Measurements from ENCODE around the gene NTNG2. TPM values are rescaled to one million over a fixed set of nuclear protein-coding genes. Genes with fewer than 3 reads are reported as not detected.

NTNG2 gene
- total RNA-seq, 2 donors from 2014 or later, result 0.26 to 2.0 TPM

- H3K4me1 ChIP-seq, result no peaks in the 10 kb centered on the region
- no peak overlapping the region for H3K27ac ChIP-seq
- no peaks in the 10 kb centered on the region for H3K36me3 ChIP-seq (replicated peaks in 1 of 2; ENCODE audit: insufficient read depth in 1 of 2, low read depth in 2 of 2)
- no peak overlapping the region for H3K4me3 ChIP-seq
- no peaks in the 10 kb centered on the region for H3K27me3 ChIP-seq
- H3K9me3 ChIP-seq, result no peaks in the 10 kb centered on the region
- DNase-seq (no peak), ATAC-seq (no peak)
- TF ChIP-seq, protein P1, sequence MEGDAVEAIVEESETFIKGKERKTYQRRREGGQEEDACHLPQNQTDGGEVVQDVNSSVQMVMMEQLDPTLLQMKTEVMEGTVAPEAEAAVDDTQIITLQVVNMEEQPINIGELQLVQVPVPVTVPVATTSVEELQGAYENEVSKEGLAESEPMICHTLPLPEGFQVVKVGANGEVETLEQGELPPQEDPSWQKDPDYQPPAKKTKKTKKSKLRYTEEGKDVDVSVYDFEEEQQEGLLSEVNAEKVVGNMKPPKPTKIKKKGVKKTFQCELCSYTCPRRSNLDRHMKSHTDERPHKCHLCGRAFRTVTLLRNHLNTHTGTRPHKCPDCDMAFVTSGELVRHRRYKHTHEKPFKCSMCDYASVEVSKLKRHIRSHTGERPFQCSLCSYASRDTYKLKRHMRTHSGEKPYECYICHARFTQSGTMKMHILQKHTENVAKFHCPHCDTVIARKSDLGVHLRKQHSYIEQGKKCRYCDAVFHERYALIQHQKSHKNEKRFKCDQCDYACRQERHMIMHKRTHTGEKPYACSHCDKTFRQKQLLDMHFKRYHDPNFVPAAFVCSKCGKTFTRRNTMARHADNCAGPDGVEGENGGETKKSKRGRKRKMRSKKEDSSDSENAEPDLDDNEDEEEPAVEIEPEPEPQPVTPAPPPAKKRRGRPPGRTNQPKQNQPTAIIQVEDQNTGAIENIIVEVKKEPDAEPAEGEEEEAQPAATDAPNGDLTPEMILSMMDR (IDR thresholded peaks at IDR 0.05), result no peak
- TF ChIP-seq POLR2A (IDR thresholded peaks at IDR 0.05), result no peak
- intact Hi-C loops (cut with DNase I), result no loop called here
- 75 to 83% methylated on average over 16 to 34 of the region's 34 CpGs for WGBS, 2 donors
These were observed 64.9 kb downstream of the NTNG2 start for GRCh38 chr9:132226571-132227430.

GRCh38 chr9:132228062-132228461, 66.2 kb downstream of the NTNG2 start:
- Histone ChIP-seq H3K4me1 (no peaks in the 10 kb centered on the region), H3K9me3 (no peaks in the 10 kb centered on the region), H3K4me3 (no peak overlapping the region), H3K27me3 (no peaks in the 10 kb centered on the region), H3K36me3 (replicated peaks in 1 of 2; ENCODE audit: insufficient read depth in 1 of 2, low read depth in 2 of 2) (no peaks in the 10 kb centered on the region), H3K27ac (no peak overlapping the region)
- TF ChIP-seq, protein P1 (IDR thresholded peaks at IDR 0.05), result no peak
- no peak for TF ChIP-seq POLR2A (IDR thresholded peaks at IDR 0.05)
- 70 to 78% methylated on average over 11 to 12 of the region's 12 CpGs for WGBS, 2 donors
- intact Hi-C loops (cut with DNase I), result no loop called here
- DNase-seq, result no peak
- no peak for ATAC-seq

DNA sequence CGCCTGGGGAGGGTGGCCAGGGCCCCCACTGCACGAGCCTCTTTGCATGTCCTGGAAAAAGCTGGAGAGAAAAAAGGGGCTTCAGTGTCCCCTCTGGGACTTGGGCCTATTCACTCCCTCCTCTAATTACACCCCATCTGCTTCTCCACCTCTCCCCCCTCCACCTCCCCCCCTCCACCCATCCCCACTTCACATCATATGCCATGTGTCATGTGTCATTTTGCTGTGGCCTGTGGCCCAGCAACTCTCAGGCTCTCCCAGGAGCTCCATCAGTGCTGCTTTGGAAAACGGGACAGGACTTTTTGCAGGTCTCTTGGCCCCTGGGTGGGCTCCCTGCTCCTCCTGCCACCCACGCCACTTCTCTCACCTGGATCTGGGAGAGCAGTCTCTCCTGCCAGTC, 68.7 kb downstream of the NTNG2 start:
- 82 to 87% methylated on average over 3 to 4 of the region's 4 CpGs for WGBS, 2 donors
- Histone ChIP-seq H3K27ac (no peak overlapping the region), H3K36me3 (replicated peaks in 1 of 2; ENCODE audit: insufficient read depth in 1 of 2, low read depth in 2 of 2) (no peaks in the 10 kb centered on the region), H3K9me3 (no peaks in the 10 kb centered on the region), H3K4me1 (no peaks in the 10 kb centered on the region), H3K4me3 (no peak overlapping the region), H3K27me3 (no peaks in the 10 kb centered on the region)
- ATAC-seq, result no peak
- TF ChIP-seq POLR2A (IDR thresholded peaks at IDR 0.05), result no peak
- TF ChIP-seq, protein P1 (IDR thresholded peaks at IDR 0.05), result no peak
- intact Hi-C loops (cut with DNase I), result loop anchor here (5.0 to 10.0 kb wide), 3 partner anchors 58 to 386 kb away; no protein-coding TSS in a partner anchor
- DNase-seq, result no peak

DNA sequence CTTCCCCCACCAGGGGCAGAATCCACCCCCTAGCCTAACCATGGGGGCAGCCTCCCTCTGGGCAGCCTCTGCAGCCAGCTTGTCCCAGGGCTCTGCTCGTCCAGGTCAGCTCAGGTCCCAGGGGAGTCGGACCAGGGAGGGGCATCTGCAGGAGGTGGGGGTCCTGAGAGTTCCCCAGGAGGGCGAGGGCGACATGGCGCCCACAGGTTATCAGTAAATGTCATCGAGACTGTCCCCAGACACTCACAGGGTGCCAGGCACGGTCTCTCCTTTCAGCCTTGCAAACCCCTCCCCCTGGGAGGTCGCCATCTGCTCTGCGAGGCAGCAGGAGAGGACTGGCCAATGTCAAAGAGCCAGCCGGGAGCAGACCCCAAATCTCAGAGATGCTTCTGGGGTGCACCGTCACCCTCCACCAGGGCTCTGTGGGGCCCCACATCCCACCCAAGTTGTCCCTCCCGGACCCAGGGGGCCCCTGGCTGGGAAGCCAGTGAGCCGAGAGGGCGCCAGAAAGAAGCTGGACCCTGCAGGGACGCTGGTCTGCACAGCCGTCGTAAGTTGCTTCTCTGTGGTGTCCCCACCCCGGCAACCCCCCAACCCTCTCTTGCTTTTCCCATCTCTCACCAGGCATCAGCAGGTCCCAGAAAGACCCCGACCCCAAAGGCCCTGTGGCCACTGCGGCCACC, 69.3 kb downstream of the NTNG2 start:
- H3K27me3 ChIP-seq, result no peaks in the 10 kb centered on the region
- TF ChIP-seq POLR2A (IDR thresholded peaks at IDR 0.05), result no peak
- TF ChIP-seq, protein P1 (IDR thresholded peaks at IDR 0.05), result no peak
- H3K4me1 ChIP-seq, result peaks cover 1% of the 10 kb centered on the region
- intact Hi-C loops (cut with DNase I), result loop anchor here (5.0 to 10.0 kb wide), 3 partner anchors 59 to 386 kb away; no protein-coding TSS in a partner anchor
- no peaks in the 10 kb centered on the region for H3K9me3 ChIP-seq
- ATAC-seq (no peak), DNase-seq (no peak)
- WGBS, 2 donors, result 40 to 66% methylated on average over 3 to 19 of the region's 20 CpGs
- no peak overlapping the region for H3K4me3 ChIP-seq
- H3K36me3 ChIP-seq (replicated peaks in 1 of 2; ENCODE audit: insufficient read depth in 1 of 2, low read depth in 2 of 2), result no peaks in the 10 kb centered on the region
- H3K27ac ChIP-seq, result no peak overlapping the region

Measured in body of pancreas (tissue), 4 donors.